Trophoblast cell (in vitro differentiated cells and primary cell): ENCODE results near the gene HERC5.

ENCODE experiments used
- DNase-seq, 2 donors: peaks; one replicate each; pipeline ENCODE4 v3.0.0-alpha.2; 2016
- H2AFZ ChIP-seq: 2 replicates; pipeline ENCODE4 v1.6.1; 2013; ENCODE audit warnings: low read length, moderate library complexity, mild to moderate bottlenecking; ENCODE audit not compliant: insufficient read depth, poor library complexity
- H2AK5ac ChIP-seq: 2 replicates; pipeline ENCODE4 v1.6.1; 2013; ENCODE audit warnings: mild to moderate bottlenecking, low read length
- H2BK120ac ChIP-seq: 2 replicates; pipeline ENCODE4 v1.6.1; 2013; ENCODE audit warnings: low read length, mild to moderate bottlenecking, moderate library complexity; ENCODE audit not compliant: insufficient read depth, poor library complexity
- H2BK12ac ChIP-seq: 2 replicates; pipeline ENCODE4 v1.6.1; 2013; ENCODE audit warnings: mild to moderate bottlenecking, low read length, moderate library complexity
- H2BK5ac ChIP-seq: 2 replicates; pipeline ENCODE4 v1.6.1; 2013; ENCODE audit warnings: low read length, low read depth, moderate library complexity, mild to moderate bottlenecking; ENCODE audit not compliant: poor library complexity
- H3K14ac ChIP-seq: 2 replicates; pipeline ENCODE4 v1.6.1; 2013; ENCODE audit warnings: mild to moderate bottlenecking, low read length
- H3K18ac ChIP-seq: 2 replicates; pipeline ENCODE4 v1.6.1; 2013; ENCODE audit warnings: mild to moderate bottlenecking, low read length
- H3K23ac ChIP-seq: 2 replicates; pipeline ENCODE4 v1.6.1; 2013; ENCODE audit warnings: low read length
- H3K27ac ChIP-seq: 2 replicates; pipeline ENCODE4 v1.5.1; 2013; ENCODE audit warnings: low read depth, mild to moderate bottlenecking, inconsistent platforms, low read length, moderate library complexity
- H3K27me3 ChIP-seq: 2 replicates; pipeline ENCODE4 v1.6.1; 2013; ENCODE audit warnings: inconsistent platforms, mild to moderate bottlenecking, low read length, moderate library complexity; ENCODE audit not compliant: insufficient read depth
- H3K36me3 ChIP-seq, 2 experiments: 1 replicate in 1 of 2; 2 replicates in 1 of 2; pipeline ENCODE4 v1.6.1; 2013; ENCODE audit warnings: low read length in 2 of 2, mild to moderate bottlenecking in 2 of 2, moderate library complexity in 1 of 2; ENCODE audit not compliant: insufficient read depth in 2 of 2, control insufficient read depth in 1 of 2
- H3K4ac ChIP-seq: 2 replicates; pipeline ENCODE4 v1.6.1; 2013; ENCODE audit warnings: low read depth, mild to moderate bottlenecking, low read length, moderate library complexity
- H3K4me1 ChIP-seq, 2 experiments: 1 replicate in 1 of 2; 2 replicates in 1 of 2; pipeline ENCODE4 v1.6.1; 2013; ENCODE audit warnings: low read length in 2 of 2, mild to moderate bottlenecking in 2 of 2, moderate library complexity in 1 of 2; ENCODE audit not compliant: insufficient read depth in 2 of 2, control insufficient read depth in 1 of 2
- H3K4me2 ChIP-seq: 2 replicates; pipeline ENCODE4 v1.6.1; 2013; ENCODE audit warnings: inconsistent platforms, mild to moderate bottlenecking, low read length, moderate library complexity
- H3K4me3 ChIP-seq: 2 replicates; pipeline ENCODE4 v1.5.1; 2013; ENCODE audit warnings: mild to moderate bottlenecking, low read depth, low read length, inconsistent platforms
- H3K79me1 ChIP-seq: one replicate; pipeline ENCODE4 v1.6.1; 2013; ENCODE audit warnings: low read length
- H3K79me2 ChIP-seq: 2 replicates; pipeline ENCODE4 v1.6.1; 2013; ENCODE audit warnings: low read length, mild to moderate bottlenecking; ENCODE audit not compliant: control insufficient read depth, insufficient read depth, poor library complexity
- H3K9ac ChIP-seq: 2 replicates; pipeline ENCODE4 v1.6.1; 2013; ENCODE audit warnings: mild to moderate bottlenecking, low read length
- H3K9me3 ChIP-seq: 2 replicates; pipeline ENCODE4 v1.6.1; 2013; ENCODE audit warnings: low read depth, mild to moderate bottlenecking, control low read depth, inconsistent platforms, low read length; ENCODE audit not compliant: insufficient read depth
- H4K12ac ChIP-seq: 2 replicates; pipeline ENCODE4 v1.6.1; 2013; ENCODE audit warnings: low read depth, mild to moderate bottlenecking, low read length, moderate library complexity
- H4K8ac ChIP-seq: 2 replicates; pipeline ENCODE4 v1.6.1; 2013; ENCODE audit warnings: low read depth, mild to moderate bottlenecking, low read length, moderate library complexity
- H4K91ac ChIP-seq: one replicate; pipeline ENCODE4 v1.6.1; 2013; ENCODE audit warnings: low read depth, mild to moderate bottlenecking, low read length, moderate library complexity
- WGBS: extraction: QIAGEN DNeasy Blood & Tissue Kit; methylation state at CpG from one replicate; pipeline ENCODE4 v1.1.7; 2013; ENCODE audit warnings: missing lambda C conversion rate; ENCODE audit not compliant: insufficient read length, insufficient coverage; ENCODE audit errors: extremely low coverage; 5-methylcytosine and 5-hydroxymethylcytosine counted together

Gene HERC5

GRCh38 chr4:88503344-88503743 is 46.4 kb downstream of the HERC5 start:
- Histone ChIP-seq H4K91ac (no peak overlapping the region), H2BK12ac (no peak overlapping the region), H2AFZ (no peak overlapping the region), H3K4me2 (no peak overlapping the region), H3K36me3 (no peaks in the 10 kb centered on the region), H3K79me2 (no peaks in the 10 kb centered on the region), H3K4me1 (no peaks in the 10 kb centered on the region), H3K27ac (no peak overlapping the region), H2BK5ac (no peak overlapping the region), H2AK5ac (no peak overlapping the region), H3K14ac (no peak overlapping the region), H3K4ac (no peak overlapping the region), H3K79me1 (no peaks in the 10 kb centered on the region), H3K9ac (no peak overlapping the region), H4K12ac (no peak overlapping the region), H3K18ac (no peak overlapping the region), H3K9me3 (no peaks in the 10 kb centered on the region), H2BK120ac (no peak overlapping the region), H3K4me3 (no peak overlapping the region), H3K23ac (no peak overlapping the region), H4K8ac (no peak overlapping the region), H3K27me3 (no peaks in the 10 kb centered on the region)
- DNase-seq, result no peak
- WGBS, result no CpG with 5 or more reads among the region's 2 CpGs

GRCh38 chr4:88511236-88511635 is 54.3 kb downstream of the HERC5 start:
- no peaks in the 10 kb centered on the region for H3K79me2 ChIP-seq
- H3K27me3 ChIP-seq, result no peaks in the 10 kb centered on the region
- H3K14ac ChIP-seq, result no peak overlapping the region
- no peak overlapping the region for H4K91ac ChIP-seq
- H3K9me3 ChIP-seq, result no peaks in the 10 kb centered on the region
- H3K36me3 ChIP-seq, result no peaks in the 10 kb centered on the region
- H2AK5ac ChIP-seq, result no peak overlapping the region
- H3K79me1 ChIP-seq, result no peaks in the 10 kb centered on the region
- no peak overlapping the region for H3K4me2 ChIP-seq
- H2AFZ ChIP-seq, result no peak overlapping the region
- no peaks in the 10 kb centered on the region for H3K4me1 ChIP-seq
- H3K27ac ChIP-seq, result no peak overlapping the region
- no peak overlapping the region for H3K4me3 ChIP-seq
- no peak overlapping the region for H3K4ac ChIP-seq
- H4K12ac ChIP-seq, result no peak overlapping the region
- no peak overlapping the region for H2BK12ac ChIP-seq
- H3K9ac ChIP-seq, result no peak overlapping the region
- DNase-seq, result no peak
- H3K18ac ChIP-seq, result no peak overlapping the region
- H2BK5ac ChIP-seq, result no peak overlapping the region
- no peak overlapping the region for H3K23ac ChIP-seq
- WGBS, result no CpG with 5 or more reads among the region's 3 CpGs
- no peak overlapping the region for H4K8ac ChIP-seq
- no peak overlapping the region for H2BK120ac ChIP-seq

GRCh38 chr4:88514557-88515511 is 57.9 kb downstream of the HERC5 start:
- DNase-seq, result no peak
- no peaks in the 10 kb centered on the region for H3K9me3 ChIP-seq
- no peak overlapping the region for H2BK5ac ChIP-seq
- no peak overlapping the region for H4K8ac ChIP-seq
- H3K27me3 ChIP-seq, result no peaks in the 10 kb centered on the region
- no peak overlapping the region for H3K4me3 ChIP-seq
- no peak overlapping the region for H2BK120ac ChIP-seq
- H3K23ac ChIP-seq, result no peak overlapping the region
- H3K9ac ChIP-seq, result no peak overlapping the region
- no peak overlapping the region for H3K4me2 ChIP-seq
- H3K79me1 ChIP-seq, result no peaks in the 10 kb centered on the region
- H3K4ac ChIP-seq, result no peak overlapping the region
- H3K18ac ChIP-seq, result no peak overlapping the region
- no peak overlapping the region for H2BK12ac ChIP-seq
- H3K36me3 ChIP-seq, result no peaks in the 10 kb centered on the region
- peaks cover 0 to 2% of the 10 kb centered on the region in 2 experiments for H3K4me1 ChIP-seq
- no peak overlapping the region for H2AFZ ChIP-seq
- no peak overlapping the region for H2AK5ac ChIP-seq
- no peak overlapping the region for H3K27ac ChIP-seq
- no peak overlapping the region for H3K14ac ChIP-seq
- no peaks in the 10 kb centered on the region for H3K79me2 ChIP-seq
- no CpG with 5 or more reads among the region's 8 CpGs for WGBS
- no peak overlapping the region for H4K12ac ChIP-seq
- H4K91ac ChIP-seq, result no peak overlapping the region

GRCh38 chr4:88516746-88517145 is 59.8 kb downstream of the HERC5 start:
- Histone ChIP-seq H3K36me3 (peaks cover 0 to 4% of the 10 kb centered on the region in 2 experiments), H3K23ac (no peak overlapping the region), H4K12ac (no peak overlapping the region), H3K9ac (no peak overlapping the region), H4K91ac (no peak overlapping the region), H3K79me2 (no peaks in the 10 kb centered on the region), H4K8ac (no peak overlapping the region), H2BK120ac (no peak overlapping the region), H3K4me2 (no peak overlapping the region), H2AK5ac (no peak overlapping the region), H2AFZ (no peak overlapping the region), H3K18ac (no peak overlapping the region), H3K4me1 (peaks cover 0 to 2% of the 10 kb centered on the region in 2 experiments), H3K4ac (no peak overlapping the region), H3K27me3 (no peaks in the 10 kb centered on the region), H2BK5ac (no peak overlapping the region), H3K27ac (no peak overlapping the region), H3K4me3 (no peak overlapping the region), H3K14ac (no peak overlapping the region), H3K79me1 (no peaks in the 10 kb centered on the region), H3K9me3 (no peaks in the 10 kb centered on the region), H2BK12ac (no peak overlapping the region)
- DNase-seq, result no peak
- no CpG with 5 or more reads among the region's 3 CpGs for WGBS
